ENCODE data around the gene TUB.

GRCh38 chr11:8111636-8112035 lies 30.6 kb downstream of the TUB start:
- TF ChIP-seq, protein P1, sequence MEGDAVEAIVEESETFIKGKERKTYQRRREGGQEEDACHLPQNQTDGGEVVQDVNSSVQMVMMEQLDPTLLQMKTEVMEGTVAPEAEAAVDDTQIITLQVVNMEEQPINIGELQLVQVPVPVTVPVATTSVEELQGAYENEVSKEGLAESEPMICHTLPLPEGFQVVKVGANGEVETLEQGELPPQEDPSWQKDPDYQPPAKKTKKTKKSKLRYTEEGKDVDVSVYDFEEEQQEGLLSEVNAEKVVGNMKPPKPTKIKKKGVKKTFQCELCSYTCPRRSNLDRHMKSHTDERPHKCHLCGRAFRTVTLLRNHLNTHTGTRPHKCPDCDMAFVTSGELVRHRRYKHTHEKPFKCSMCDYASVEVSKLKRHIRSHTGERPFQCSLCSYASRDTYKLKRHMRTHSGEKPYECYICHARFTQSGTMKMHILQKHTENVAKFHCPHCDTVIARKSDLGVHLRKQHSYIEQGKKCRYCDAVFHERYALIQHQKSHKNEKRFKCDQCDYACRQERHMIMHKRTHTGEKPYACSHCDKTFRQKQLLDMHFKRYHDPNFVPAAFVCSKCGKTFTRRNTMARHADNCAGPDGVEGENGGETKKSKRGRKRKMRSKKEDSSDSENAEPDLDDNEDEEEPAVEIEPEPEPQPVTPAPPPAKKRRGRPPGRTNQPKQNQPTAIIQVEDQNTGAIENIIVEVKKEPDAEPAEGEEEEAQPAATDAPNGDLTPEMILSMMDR (IDR thresholded peaks at IDR 0.05), result no peak
- TF ChIP-seq POLR2A (IDR thresholded peaks at IDR 0.05), result no peak
